ENCODE data around the gene DPYD.
A peak's percentile ranks its signal among the peaks of the same experiment; 100 is the strongest.

DPYD gene

GRCh38 chr1:97186381-97186780 lies 734.5 kb downstream of the DPYD start:
- DNase-seq: no peak

- DNase-seq: no peak
Measured at GRCh38 chr1:97174039-97174704, 746.7 kb downstream of the DPYD start.

- no peak for DNase-seq
Measured at GRCh38 chr1:97170300-97170699, 750.5 kb downstream of the DPYD start.

GRCh38 chr1:97168056-97168455 lies 752.8 kb downstream of the DPYD start:
- no peak for DNase-seq

GRCh38 chr1:97167246-97167645 lies 753.6 kb downstream of the DPYD start:
- no peak for DNase-seq

GRCh38 chr1:97166626-97167025 lies 754.2 kb downstream of the DPYD start:
- no peak for DNase-seq

- DNase-seq: peak; percentile 60 to 74
Measured at GRCh38 chr1:97164276-97164639, 756.6 kb downstream of the DPYD start.

GRCh38 chr1:97163591-97164275 lies 757.1 kb downstream of the DPYD start:
- DNase-seq: peak in 1 of 2 donors; percentile 5

GRCh38 chr1:97160818-97161217 lies 760.0 kb downstream of the DPYD start:
- DNase-seq: peak in 1 of 2 donors; percentile 11

GRCh38 chr1:97159342-97159741 lies 761.5 kb downstream of the DPYD start:
- DNase-seq: no peak

- DNase-seq: no peak
Measured at GRCh38 chr1:97158691-97159096, 762.1 kb downstream of the DPYD start.

GRCh38 chr1:97157991-97158390 lies 762.8 kb downstream of the DPYD start:
- DNase-seq: no peak

- no peak for DNase-seq
Measured at GRCh38 chr1:97151651-97152050, 769.2 kb downstream of the DPYD start.

- DNase-seq: no peak
Measured at GRCh38 chr1:97145321-97145956, 775.4 kb downstream of the DPYD start.

GRCh38 chr1:97144527-97144926 lies 776.3 kb downstream of the DPYD start:
- no peak for DNase-seq

GRCh38 chr1:97143236-97143882 lies 777.5 kb downstream of the DPYD start:
- DNase-seq: no peak

- DNase-seq: no peak
Measured at GRCh38 chr1:97140611-97141010, 780.2 kb downstream of the DPYD start.

GRCh38 chr1:97139512-97139911 lies 781.3 kb downstream of the DPYD start:
- no peak for DNase-seq

- DNase-seq: no peak
Measured at GRCh38 chr1:97138515-97139032, 782.3 kb downstream of the DPYD start.

- peak in 1 of 2 donors; percentile 46 for DNase-seq
Measured at GRCh38 chr1:97137862-97138514, 782.8 kb downstream of the DPYD start.

GRCh38 chr1:97136996-97137395 lies 783.8 kb downstream of the DPYD start:
- no peak for DNase-seq

- no peak for DNase-seq
Measured at GRCh38 chr1:97135972-97136371, 784.9 kb downstream of the DPYD start.

- DNase-seq: no peak
Measured at GRCh38 chr1:97128426-97128825, 792.4 kb downstream of the DPYD start.

Data from inflammatory macrophage treated with lipopolysaccharide for 1 hour (primary cell).